Measurements from ENCODE around the gene ASIC2. TPM values are rescaled to one million over a fixed set of nuclear protein-coding genes. Genes with fewer than 3 reads are reported as not detected.

Gene ASIC2
- total RNA-seq, 1 experiment from 2014 or later: not detected

DNA sequence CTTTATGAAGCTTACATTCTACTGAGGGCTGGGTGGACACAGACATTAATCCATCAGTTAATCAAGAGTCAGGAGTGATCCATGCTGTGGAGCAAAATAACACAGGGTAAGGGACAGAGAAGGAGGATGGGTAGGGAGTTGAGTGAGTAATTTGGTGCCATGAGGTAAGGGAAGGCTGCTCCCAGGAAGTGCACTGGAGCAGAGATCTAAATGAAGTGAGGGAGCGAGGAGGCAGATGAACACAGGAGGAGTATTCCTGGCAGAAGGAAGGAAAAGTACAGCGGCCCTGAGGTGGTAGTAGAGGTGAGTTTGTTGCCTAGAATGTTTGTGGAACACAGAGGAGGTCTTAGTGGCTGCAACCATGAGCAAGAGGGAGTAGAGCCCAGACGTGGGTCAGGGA lies 34.8 kb downstream of the ASIC2 start:
- Histone ChIP-seq H3K4me2 (ENCODE audit: low read length) (no peak overlapping the region), H3K79me2 (ENCODE audit: insufficient read depth, low read length) (no peaks in the 10 kb centered on the region), H3K36me3 (ENCODE audit: control insufficient read depth in 1 of 2, insufficient read depth in 2 of 2, low read length in 2 of 2) (no peaks in the 10 kb centered on the region), H3K4me1 (ENCODE audit: control insufficient read depth in 1 of 2, insufficient read depth in 2 of 2, low read length in 2 of 2) (no peaks in the 10 kb centered on the region), H3K27ac (ENCODE audit: low read depth, low read length) (no peak overlapping the region), H3K27me3 (ENCODE audit: insufficient read depth, low read length) (peaks cover 14% of the 10 kb centered on the region), H2AFZ (ENCODE audit: low read depth, low read length, poor library complexity, severe bottlenecking) (no peak overlapping the region), H3K9ac (ENCODE audit: low read length) (no peak overlapping the region), H3K4me3 (replicated peaks in 1 of 2; ENCODE audit: low read depth in 1 of 2, low read length in 2 of 2) (no peak overlapping the region), H3K9me2 (ENCODE audit: insufficient read depth) (no peaks in the 10 kb centered on the region), H4K20me1 (ENCODE audit: insufficient read depth) (no peaks in the 10 kb centered on the region), H3K9me3 (ENCODE audit: control insufficient read depth in 1 of 2, insufficient read depth in 1 of 2, low read depth in 1 of 2, low read length in 2 of 2) (no peaks in the 10 kb centered on the region)
- ChIA-PET CTCF (no interaction called here), POLR2A (no interaction called here), RAD21 (ENCODE audit: low non-redundant PET in 1 of 2, low total read pairs in 2 of 2, uncharacterized antibody in 2 of 2, unreplicated experiment in 2 of 2) (no interaction called here)
- DNase-seq (ENCODE audit: low read depth, low spot score) (no peak), ATAC-seq (no peak)
- TF ChIP-seq TCF7L2 (IDR thresholded peaks at IDR 0.05; ENCODE audit: borderline replicate concordance, extremely low read depth, insufficient read depth, insufficient read length) (no peak), CBX3 (IDR thresholded peaks at IDR 0.05; ENCODE audit: low read depth) (no peak), FOSL1 (IDR thresholded peaks at IDR 0.05; ENCODE audit: low read depth) (no peak), ZFX (IDR thresholded peaks at IDR 0.05) (no peak), SRF (IDR thresholded peaks at IDR 0.05; ENCODE audit: low read depth) (no peak), RAD21 (IDR thresholded peaks at IDR 0.05; ENCODE audit: low read depth) (no peak)
- intact Hi-C loops (cut with micrococcal nuclease): no loop called here
- BruUV-seq (replicated peaks): no TSS peak

- POLR2A ChIA-PET: no interaction called here
- CTCF ChIA-PET: no interaction called here
- Histone ChIP-seq H3K9me2 (ENCODE audit: insufficient read depth) (no peaks in the 10 kb centered on the region), H3K4me3 (replicated peaks in 1 of 2; ENCODE audit: low read depth in 1 of 2, low read length in 2 of 2) (no peak overlapping the region), H3K27ac (ENCODE audit: low read depth, low read length) (no peak overlapping the region), H3K79me2 (ENCODE audit: insufficient read depth, low read length) (no peaks in the 10 kb centered on the region), H4K20me1 (ENCODE audit: insufficient read depth) (no peaks in the 10 kb centered on the region), H3K4me2 (ENCODE audit: low read length) (no peak overlapping the region), H3K9ac (ENCODE audit: low read length) (no peak overlapping the region), H2AFZ (ENCODE audit: low read depth, low read length, poor library complexity, severe bottlenecking) (no peak overlapping the region), H3K4me1 (ENCODE audit: control insufficient read depth in 1 of 2, insufficient read depth in 2 of 2, low read length in 2 of 2) (no peaks in the 10 kb centered on the region), H3K9me3 (ENCODE audit: control insufficient read depth in 1 of 2, insufficient read depth in 1 of 2, low read depth in 1 of 2, low read length in 2 of 2) (no peaks in the 10 kb centered on the region), H3K36me3 (ENCODE audit: control insufficient read depth in 1 of 2, insufficient read depth in 2 of 2, low read length in 2 of 2) (no peaks in the 10 kb centered on the region), H3K27me3 (ENCODE audit: insufficient read depth, low read length) (peaks cover 7% of the 10 kb centered on the region; the same call in 1 of the 2 replicates)
- BruUV-seq (replicated peaks): no TSS peak
- RAD21 ChIA-PET (ENCODE audit: low non-redundant PET in 1 of 2, low total read pairs in 2 of 2, uncharacterized antibody in 2 of 2, unreplicated experiment in 2 of 2): no interaction called here
- no peak for ATAC-seq
- DNase-seq (ENCODE audit: low read depth, low spot score): no peak
- TF ChIP-seq EZH2phosphoT487 (IDR thresholded peaks at IDR 0.05; ENCODE audit: borderline replicate concordance) (no peak), TCF7L2 (IDR thresholded peaks at IDR 0.05; ENCODE audit: borderline replicate concordance, extremely low read depth, insufficient read depth, insufficient read length) (no peak), SRF (IDR thresholded peaks at IDR 0.05; ENCODE audit: low read depth) (no peak)
- intact Hi-C loops (cut with micrococcal nuclease): no loop called here
Observed at GRCh38 chr17:33245183-33245582, 47.9 kb downstream of the ASIC2 start.
